ENCODE measurements around the gene TRERF1.

TRERF1 gene

GRCh38 chr6:42367353-42368011, 84.2 kb downstream of the TRERF1 start:
- DNase-seq (ENCODE audit: low spot score) = no peak

- DNase-seq (ENCODE audit: low spot score) = no peak
Observed at GRCh38 chr6:42366999-42367352, 84.8 kb downstream of the TRERF1 start.

- no peak for DNase-seq (ENCODE audit: low spot score)
Observed at GRCh38 chr6:42366011-42366705, 85.6 kb downstream of the TRERF1 start.

GRCh38 chr6:42365021-42365420, 86.7 kb downstream of the TRERF1 start:
- no peak for DNase-seq (ENCODE audit: low spot score)

- no peak for DNase-seq (ENCODE audit: low spot score)
Observed at GRCh38 chr6:42363926-42364849, 87.5 kb downstream of the TRERF1 start.

- DNase-seq (ENCODE audit: low spot score) = no peak
Observed at GRCh38 chr6:42361036-42361435, 90.7 kb downstream of the TRERF1 start.

- no peak for DNase-seq (ENCODE audit: low spot score)
Observed at GRCh38 chr6:42359021-42359420, 92.7 kb downstream of the TRERF1 start.

- DNase-seq (ENCODE audit: low spot score) = no peak
Observed at GRCh38 chr6:42355416-42355815, 96.3 kb downstream of the TRERF1 start.

- no peak for DNase-seq (ENCODE audit: low spot score)
Observed at GRCh38 chr6:42354702-42355101, 97.0 kb downstream of the TRERF1 start.

- DNase-seq (ENCODE audit: low spot score) = peak; percentile 29
Observed at GRCh38 chr6:42352856-42353564, 98.7 kb downstream of the TRERF1 start.

GRCh38 chr6:42350911-42351310, 100.8 kb downstream of the TRERF1 start:
- DNase-seq (ENCODE audit: low spot score) = no peak

GRCh38 chr6:42349753-42350511, 101.8 kb downstream of the TRERF1 start:
- no peak for DNase-seq (ENCODE audit: low spot score)

- no peak for DNase-seq (ENCODE audit: low spot score)
Observed at GRCh38 chr6:42347456-42347855, 104.3 kb downstream of the TRERF1 start.

GRCh38 chr6:42345696-42346416, 105.9 kb downstream of the TRERF1 start:
- no peak for DNase-seq (ENCODE audit: low spot score)

- DNase-seq (ENCODE audit: low spot score) = no peak
Observed at GRCh38 chr6:42344756-42345155, 107.0 kb downstream of the TRERF1 start.

GRCh38 chr6:42341771-42342553, 109.8 kb downstream of the TRERF1 start:
- DNase-seq (ENCODE audit: low spot score) = no peak

GRCh38 chr6:42341221-42341620, 110.5 kb downstream of the TRERF1 start:
- no peak for DNase-seq (ENCODE audit: low spot score)

GRCh38 chr6:42340511-42340910, 111.2 kb downstream of the TRERF1 start:
- DNase-seq (ENCODE audit: low spot score) = no peak

- DNase-seq (ENCODE audit: low spot score) = no peak
Observed at GRCh38 chr6:42339991-42340401, 111.7 kb downstream of the TRERF1 start.

GRCh38 chr6:42338744-42339222, 112.9 kb downstream of the TRERF1 start:
- peak; percentile 89 for DNase-seq (ENCODE audit: low spot score)
